PC-3 (cell line): Measurements from ENCODE around the gene LIMK1.

Experiments
- EZH2 ChIP-seq: fragments of 300-600 bp; sonication (generic); IDR thresholded peaks from one replicate; pipeline ENCODE4 v1.6.1; 2017; ENCODE audit warnings: antibody characterized with exemption, mild to moderate bottlenecking, low read length; ENCODE audit not compliant: unreplicated experiment
- EZH2phosphoT487 ChIP-seq: fragments of 300-600 bp; sonication (generic); IDR thresholded peaks from 2 replicates; pipeline ENCODE4 v1.6.1; 2018; ENCODE audit warnings: mild to moderate bottlenecking, antibody characterized with exemption, low read length, borderline replicate concordance
- TF ChIP-seq, protein P1 (sequence below): fragments of 300-600 bp; sonication (generic); conservative IDR thresholded peaks from 2 replicates; pipeline ENCODE4 v1.5.1; 2017; ENCODE audit warnings: antibody characterized with exemption, low read depth, mild to moderate bottlenecking, low read length

DNA sequence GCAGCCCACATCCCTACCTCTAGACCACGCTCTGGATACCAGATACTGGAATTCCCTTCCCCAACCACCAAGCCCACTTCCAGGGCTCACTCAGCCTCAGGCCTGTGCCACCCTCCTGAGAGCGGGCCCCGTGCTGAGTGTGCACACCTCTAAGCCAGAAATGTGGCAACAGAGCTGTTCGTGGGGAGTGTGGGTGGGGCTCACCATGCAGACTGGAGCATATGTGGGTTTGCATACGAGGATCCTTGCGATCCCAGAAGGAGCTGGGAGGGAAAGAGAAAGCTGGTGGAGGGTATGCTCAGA is 13.0 kb upstream of the LIMK1 start:
- no peak for TF ChIP-seq EZH2
- TF ChIP-seq, protein P1, sequence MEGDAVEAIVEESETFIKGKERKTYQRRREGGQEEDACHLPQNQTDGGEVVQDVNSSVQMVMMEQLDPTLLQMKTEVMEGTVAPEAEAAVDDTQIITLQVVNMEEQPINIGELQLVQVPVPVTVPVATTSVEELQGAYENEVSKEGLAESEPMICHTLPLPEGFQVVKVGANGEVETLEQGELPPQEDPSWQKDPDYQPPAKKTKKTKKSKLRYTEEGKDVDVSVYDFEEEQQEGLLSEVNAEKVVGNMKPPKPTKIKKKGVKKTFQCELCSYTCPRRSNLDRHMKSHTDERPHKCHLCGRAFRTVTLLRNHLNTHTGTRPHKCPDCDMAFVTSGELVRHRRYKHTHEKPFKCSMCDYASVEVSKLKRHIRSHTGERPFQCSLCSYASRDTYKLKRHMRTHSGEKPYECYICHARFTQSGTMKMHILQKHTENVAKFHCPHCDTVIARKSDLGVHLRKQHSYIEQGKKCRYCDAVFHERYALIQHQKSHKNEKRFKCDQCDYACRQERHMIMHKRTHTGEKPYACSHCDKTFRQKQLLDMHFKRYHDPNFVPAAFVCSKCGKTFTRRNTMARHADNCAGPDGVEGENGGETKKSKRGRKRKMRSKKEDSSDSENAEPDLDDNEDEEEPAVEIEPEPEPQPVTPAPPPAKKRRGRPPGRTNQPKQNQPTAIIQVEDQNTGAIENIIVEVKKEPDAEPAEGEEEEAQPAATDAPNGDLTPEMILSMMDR = no peak
- TF ChIP-seq EZH2phosphoT487 = no peak
